Dermis blood vessel endothelial cell (primary cell): ENCODE data around the gene KLHL18. TPM values are rescaled to one million over a fixed set of nuclear protein-coding genes. Genes with fewer than 3 reads are reported as not detected.
"Not testable (repeated sequence)": the region's sequence is repeated elsewhere in the genome, so short reads cannot be mapped to it uniquely, and the experiment has no call there.

ENCODE experiments used
- DNase-seq: peaks from one replicate; pipeline ENCODE4 v3.0.0; 2010
- total RNA-seq: library from RNA; depleted of rRNA; stranded (reverse); fragments of >200 nt; gene quantifications from 2 replicates; pipeline ENCODE4 v1.2.3, GENCODE V29; 2014

Gene KLHL18
- 31.1 and 40.2 TPM in 2 replicates for total RNA-seq

GRCh38 chr3:47282424-47283192, at the start of gene KLHL18, which contains the start of gene KIF9:
Gene KLHL18, plus strand, starts transcription at chr3:47282944. Its CDS starts 22 bp downstream, at chr3:47282966.
Gene KIF9, minus strand, starts transcription at chr3:47282799. Its CDS starts 5,425 bp downstream, at chr3:47277374.
- DNase-seq, result peak; percentile 94

- DNase-seq, result no peak
Observed at GRCh38 chr3:47238017-47238416, 44.7 kb upstream of the KLHL18 start.

GRCh38 chr3:47239929-47240328, 42.8 kb upstream of the KLHL18 start:
- no peak for DNase-seq

DNA sequence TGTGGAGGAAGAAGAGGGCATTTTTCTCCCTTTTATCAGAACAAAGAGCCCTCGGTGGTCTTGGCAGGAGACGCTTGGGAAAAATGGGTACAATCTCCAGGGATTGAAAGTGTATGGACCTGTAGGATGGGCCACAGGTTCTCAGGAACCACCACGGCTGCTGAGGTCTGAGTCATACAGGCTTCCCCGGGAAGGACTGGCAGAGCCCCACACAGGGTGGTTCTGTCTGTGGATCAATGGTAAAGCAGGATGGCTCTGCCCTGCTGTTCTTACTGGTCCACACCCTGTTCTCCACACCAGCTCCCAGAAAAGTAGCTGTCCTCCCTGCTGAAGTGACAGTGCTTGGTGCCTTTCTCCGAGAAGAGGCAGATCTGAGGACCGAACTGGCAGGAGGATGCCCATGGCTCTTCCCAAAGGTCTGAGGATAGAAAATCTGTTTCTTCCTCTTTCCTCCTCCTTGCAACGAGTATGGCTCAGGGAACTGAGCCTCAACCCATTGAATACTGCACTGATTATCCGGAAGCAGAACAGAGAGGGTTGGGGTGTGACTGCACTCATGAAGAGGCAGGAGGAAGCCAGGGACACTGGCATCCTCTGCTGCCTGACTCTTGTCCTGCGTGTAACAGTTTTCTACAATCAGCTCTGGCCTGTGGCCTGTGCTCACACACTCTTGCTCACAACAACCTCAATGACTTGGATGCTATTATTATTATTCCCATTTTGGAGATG, 39.2 kb upstream of the KLHL18 start:
- no peak for DNase-seq

DNA sequence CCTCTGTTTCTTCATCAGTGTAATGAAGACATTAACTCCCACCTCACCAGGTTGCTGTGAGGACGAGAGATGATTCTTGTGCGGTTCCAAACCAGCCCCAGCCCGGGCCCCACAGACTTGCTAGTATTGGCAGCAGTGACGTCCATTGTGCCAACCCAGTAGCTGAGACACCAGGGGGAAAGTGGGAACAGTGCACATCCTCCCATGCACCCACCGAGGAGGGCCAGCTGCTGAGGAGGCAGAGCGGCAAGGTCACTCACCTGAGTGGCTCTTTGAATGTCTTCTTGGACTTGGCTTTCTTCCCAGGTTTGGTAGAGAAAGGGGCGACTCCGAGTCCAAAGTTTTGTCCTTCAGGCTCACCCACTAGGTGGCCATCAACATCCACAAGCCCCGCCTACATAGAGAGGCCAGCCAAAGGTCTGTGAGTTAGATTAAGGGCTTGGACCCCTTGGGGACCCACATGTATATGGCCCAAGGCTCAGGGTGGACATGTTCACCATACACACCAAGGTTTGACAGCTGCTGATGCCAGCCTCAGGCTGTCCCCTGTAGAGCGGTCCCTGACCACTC, 38.1 kb upstream of the KLHL18 start:
- no peak for DNase-seq

- no peak for DNase-seq
Observed at GRCh38 chr3:47245271-47245670, 37.5 kb upstream of the KLHL18 start.

- DNase-seq, result no peak
Observed at GRCh38 chr3:47247131-47248064, 35.3 kb upstream of the KLHL18 start.

- peak; percentile 76 for DNase-seq
Observed at GRCh38 chr3:47250309-47251060, 32.3 kb upstream of the KLHL18 start.

DNA sequence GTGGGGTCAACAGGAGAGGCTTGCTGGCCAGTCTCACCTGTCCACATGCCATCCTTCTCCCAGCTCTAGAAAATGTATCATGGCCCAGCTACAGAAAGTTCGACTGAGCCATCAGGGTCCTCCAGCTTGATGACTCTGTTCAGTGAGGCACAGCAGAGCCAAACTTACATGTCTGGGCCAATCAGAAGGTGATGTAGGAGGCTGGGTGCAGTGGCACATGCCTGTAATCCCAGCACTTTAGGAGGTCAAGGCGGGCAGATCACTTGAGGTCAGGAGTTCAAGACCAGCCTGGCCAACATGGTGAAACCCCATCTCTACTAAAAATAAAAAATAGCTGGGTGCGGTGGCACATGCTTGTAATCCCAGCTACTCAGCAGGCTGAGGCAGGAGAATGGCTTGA, 31.7 kb upstream of the KLHL18 start:
- not testable (repeated sequence) for DNase-seq

GRCh38 chr3:47251689-47252088, 31.1 kb upstream of the KLHL18 start:
- DNase-seq, result no peak

DNA sequence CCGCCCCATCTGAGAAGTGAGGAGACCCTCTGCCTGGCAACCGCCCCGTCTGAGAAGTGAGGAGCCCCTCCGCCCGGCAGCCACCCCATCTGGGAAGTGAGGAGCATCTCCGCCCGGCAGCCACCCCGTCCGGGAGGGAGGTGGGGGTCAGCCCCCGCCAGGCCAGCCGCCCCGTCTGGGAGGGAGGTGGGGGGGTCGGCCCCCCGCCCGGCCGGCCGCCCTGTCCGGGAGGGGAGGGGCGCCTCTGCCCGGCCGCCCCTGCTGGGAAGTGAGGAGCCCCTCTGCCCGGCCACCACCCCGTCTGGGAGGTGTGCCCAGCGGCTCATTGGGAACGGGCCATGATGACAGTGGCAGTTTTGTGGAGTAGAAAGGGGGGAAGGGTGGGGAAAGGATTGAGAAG, 26.4 kb upstream of the KLHL18 start:
- not testable (repeated sequence) for DNase-seq

DNA sequence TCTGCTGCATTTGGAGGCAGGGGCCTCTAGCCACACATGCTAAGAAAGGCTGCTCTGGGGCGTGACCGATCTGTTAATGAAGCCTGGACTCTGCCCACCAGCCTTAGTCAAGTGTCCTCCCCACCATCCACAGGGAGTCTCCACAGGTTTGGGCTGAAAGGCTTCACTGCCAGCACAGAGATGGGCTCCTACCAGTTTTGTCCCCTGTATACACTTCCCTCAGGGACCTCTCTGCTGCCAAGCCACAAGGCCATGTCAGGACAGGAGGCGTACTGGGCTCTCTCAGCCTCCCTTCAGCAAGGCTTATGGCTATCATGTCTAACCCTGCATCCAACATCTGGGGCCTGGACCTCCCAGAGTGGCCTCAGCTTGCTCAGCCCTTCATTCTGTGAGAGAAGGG, 23.6 kb upstream of the KLHL18 start:
- DNase-seq, result no peak

- DNase-seq, result no peak
Observed at GRCh38 chr3:47260605-47261004, 22.1 kb upstream of the KLHL18 start.

DNA sequence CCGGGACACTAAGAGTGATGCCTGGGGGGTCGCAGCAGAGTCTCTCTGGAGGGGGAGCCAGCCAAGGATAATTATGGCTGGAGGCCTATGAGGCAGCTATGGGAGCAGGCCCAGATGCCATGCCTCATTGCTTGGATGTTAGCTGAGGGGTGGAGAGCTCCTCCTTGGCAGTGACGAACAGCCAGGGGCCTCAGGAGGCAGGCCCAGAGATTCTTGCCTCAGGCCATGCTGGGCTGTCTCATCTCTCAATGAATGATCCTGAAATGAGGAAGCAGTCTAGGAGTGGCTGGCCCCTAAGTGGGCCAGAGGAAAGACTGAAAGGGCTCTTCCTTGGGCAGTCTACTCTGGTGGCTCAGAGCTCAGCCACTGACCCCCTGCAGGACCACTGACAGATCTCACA, 21.4 kb upstream of the KLHL18 start:
- DNase-seq, result no peak

GRCh38 chr3:47265008-47265407, 17.7 kb upstream of the KLHL18 start:
- DNase-seq, result no peak

- no peak for DNase-seq
Observed at GRCh38 chr3:47265725-47266428, 16.9 kb upstream of the KLHL18 start.

- peak; percentile 88 for DNase-seq
Observed at GRCh38 chr3:47266709-47267489, 15.8 kb upstream of the KLHL18 start.

DNA sequence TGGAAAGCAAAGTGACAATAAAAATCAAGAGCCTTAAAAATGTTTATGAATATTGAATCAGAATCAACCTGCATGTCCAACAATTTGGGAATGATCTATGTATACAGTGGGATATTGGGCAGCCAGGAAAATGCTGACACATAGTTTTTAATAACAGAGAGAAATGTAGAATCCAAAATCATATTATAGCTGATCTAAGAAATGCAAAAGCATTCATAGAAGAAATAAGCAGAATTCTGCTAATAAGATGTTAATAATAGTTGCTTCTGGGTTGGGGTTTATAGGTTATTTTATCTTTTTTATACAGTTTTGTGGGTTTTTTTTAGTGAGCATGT, 15.3 kb upstream of the KLHL18 start:
- no peak for DNase-seq

DNA sequence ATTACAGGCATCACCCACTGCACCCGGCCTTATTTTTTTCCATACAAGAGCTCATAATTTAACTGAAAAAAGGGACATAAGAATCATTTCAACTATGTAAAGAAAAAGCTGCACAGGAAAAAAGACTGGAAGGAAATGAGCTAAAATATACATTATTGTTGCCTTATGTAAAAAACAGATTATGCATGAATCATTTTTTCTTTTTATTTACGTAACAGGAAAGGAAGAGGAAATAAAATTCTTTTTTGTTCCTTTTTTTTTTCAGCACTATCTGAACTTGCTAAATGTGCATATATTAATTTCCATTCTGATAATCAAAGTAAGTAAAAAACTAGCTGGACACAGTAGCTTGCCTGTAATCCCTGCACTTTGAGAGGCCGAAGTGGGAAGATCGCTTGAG, 12.2 kb upstream of the KLHL18 start:
- DNase-seq, result no peak

DNA sequence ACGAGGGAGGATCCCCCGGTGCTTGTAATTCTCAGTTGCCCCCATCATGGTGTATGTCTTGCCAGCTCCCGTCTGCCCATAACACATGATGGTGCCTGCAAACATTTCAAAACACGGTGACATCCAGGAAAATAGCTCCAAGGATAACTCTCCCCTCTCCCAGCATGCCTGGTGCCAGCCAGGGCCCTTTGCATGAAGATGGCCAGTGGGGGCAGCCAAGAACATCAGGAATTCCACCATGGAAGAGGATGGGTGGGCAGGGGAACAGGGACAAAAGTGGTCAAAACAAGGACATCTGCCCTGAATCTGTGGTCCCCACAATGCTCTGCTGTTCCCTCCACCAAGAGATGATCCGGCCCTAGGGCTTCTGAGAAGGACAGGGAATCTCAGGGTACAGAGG, 9.2 kb upstream of the KLHL18 start:
- DNase-seq, result no peak
